NT2/D1 (cell line): Measurements from ENCODE around the gene UBLCP1.

Source experiments
- SUZ12 ChIP-seq: IDR thresholded peaks from 2 replicates; pipeline ENCODE4 v1.6.1; 2011; ENCODE audit not compliant: insufficient read length, insufficient read depth; ENCODE audit errors: extremely low read depth
- ZNF274 ChIP-seq: IDR thresholded peaks from 2 replicates; pipeline ENCODE4 v1.6.1; 2011; ENCODE audit warnings: mild to moderate bottlenecking, low read depth, low read length

GRCh38 chr5:159227452-159227851, 35.6 kb upstream of the UBLCP1 start:
- TF ChIP-seq SUZ12 (no peak), ZNF274 (no peak)
